HCT116 (cell line): ENCODE results near the gene ZP3.
"Not testable (repeated sequence)": the region's sequence is repeated elsewhere in the genome, so short reads cannot be mapped to it uniquely, and the experiment has no call there.

Experiments
- CEBPB ChIP-seq: IDR thresholded peaks from 2 replicates; pipeline ENCODE4 v1.6.1; 2012; ENCODE audit warnings: low read depth
- EGR1 ChIP-seq: IDR thresholded peaks from 2 replicates; pipeline ENCODE4 v1.6.1; 2012; ENCODE audit warnings: low read depth
- JUND ChIP-seq: IDR thresholded peaks from 2 replicates; pipeline ENCODE4 v1.6.1; 2012
- POLR2A ChIP-seq: IDR thresholded peaks from 2 replicates; pipeline ENCODE4 v1.7.0; 2011; ENCODE audit warnings: borderline replicate concordance; ENCODE audit not compliant: insufficient read depth, insufficient read length; ENCODE audit errors: extremely low read depth
- POLR2AphosphoS5 ChIP-seq: IDR thresholded peaks from 2 replicates; pipeline ENCODE4 v1.6.1; 2011; ENCODE audit warnings: mild to moderate bottlenecking, low read depth, low read length, moderate library complexity
- RAD21 ChIP-seq: IDR thresholded peaks from 2 replicates; pipeline ENCODE4 v1.6.1; 2012; ENCODE audit warnings: low read depth, mild to moderate bottlenecking
- SIN3A ChIP-seq: IDR thresholded peaks from 2 replicates; pipeline ENCODE4 v1.6.1; 2012; ENCODE audit warnings: low read depth
- SRF ChIP-seq: IDR thresholded peaks from 2 replicates; pipeline ENCODE4 v1.6.1; 2012; ENCODE audit warnings: low read depth
- YY1 ChIP-seq: IDR thresholded peaks from 2 replicates; pipeline ENCODE4 v1.6.1; 2011; ENCODE audit warnings: low read length, low read depth, moderate library complexity, mild to moderate bottlenecking; ENCODE audit not compliant: insufficient replicate concordance; ENCODE audit errors: extremely low read depth
- ZNF274 ChIP-seq: fragments of 200-500 bp; sonication (Bioruptor generic); IDR thresholded peaks from 2 replicates; pipeline ENCODE4 v1.6.1; 2014; ENCODE audit warnings: mild to moderate bottlenecking, low read depth, low read length, inconsistent platforms
- TF ChIP-seq, protein P1 (sequence below), 3 experiments: fragments of 200-600 bp in 1 of 3; sonication (generic) in 1 of 3; IDR thresholded peaks in 2 of 3; conservative IDR thresholded peaks in 1 of 3; 2 replicates each; pipeline ENCODE4 v1.5.1; 2012 to 2017; ENCODE audit warnings: low read depth in 2 of 3, low read length in 2 of 3, antibody characterized with exemption in 1 of 3, borderline replicate concordance in 1 of 3, control low read depth in 1 of 3, mild to moderate bottlenecking in 1 of 3, mixed read lengths in 1 of 3, mixed run types in 1 of 3, moderate library complexity in 1 of 3; ENCODE audit not compliant: insufficient read depth in 1 of 3
- TF ChIP-seq, protein P2 (sequence below): IDR thresholded peaks from 2 replicates; pipeline ENCODE4 v1.6.1; 2012
- TF ChIP-seq, protein P3 (sequence below): IDR thresholded peaks from 2 replicates; pipeline ENCODE4 v1.6.1; 2012

DNA sequence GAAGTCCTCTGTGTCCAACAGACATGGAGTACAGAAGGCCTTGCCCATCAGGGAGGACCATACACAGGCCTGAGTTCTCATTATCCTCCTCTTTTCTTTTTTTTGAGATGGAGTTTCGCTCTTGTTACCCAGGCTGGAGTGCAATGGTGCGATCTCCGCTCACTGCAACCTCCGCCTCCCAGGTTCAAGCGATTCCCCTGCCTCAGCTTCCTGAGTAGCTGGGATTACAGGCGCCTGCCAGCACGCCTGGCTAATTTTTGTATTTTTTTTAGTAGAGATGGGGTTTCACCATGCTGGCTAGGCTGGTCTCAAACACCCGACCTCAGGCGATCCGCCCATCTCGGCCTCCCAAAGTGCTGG, 29.2 kb upstream of the ZP3 start:
- TF ChIP-seq JUND, POLR2AphosphoS5, POLR2A, YY1, SRF, RAD21, SIN3A, ZNF274, EGR1, CEBPB: not testable (repeated sequence)
- TF ChIP-seq, protein P1, sequence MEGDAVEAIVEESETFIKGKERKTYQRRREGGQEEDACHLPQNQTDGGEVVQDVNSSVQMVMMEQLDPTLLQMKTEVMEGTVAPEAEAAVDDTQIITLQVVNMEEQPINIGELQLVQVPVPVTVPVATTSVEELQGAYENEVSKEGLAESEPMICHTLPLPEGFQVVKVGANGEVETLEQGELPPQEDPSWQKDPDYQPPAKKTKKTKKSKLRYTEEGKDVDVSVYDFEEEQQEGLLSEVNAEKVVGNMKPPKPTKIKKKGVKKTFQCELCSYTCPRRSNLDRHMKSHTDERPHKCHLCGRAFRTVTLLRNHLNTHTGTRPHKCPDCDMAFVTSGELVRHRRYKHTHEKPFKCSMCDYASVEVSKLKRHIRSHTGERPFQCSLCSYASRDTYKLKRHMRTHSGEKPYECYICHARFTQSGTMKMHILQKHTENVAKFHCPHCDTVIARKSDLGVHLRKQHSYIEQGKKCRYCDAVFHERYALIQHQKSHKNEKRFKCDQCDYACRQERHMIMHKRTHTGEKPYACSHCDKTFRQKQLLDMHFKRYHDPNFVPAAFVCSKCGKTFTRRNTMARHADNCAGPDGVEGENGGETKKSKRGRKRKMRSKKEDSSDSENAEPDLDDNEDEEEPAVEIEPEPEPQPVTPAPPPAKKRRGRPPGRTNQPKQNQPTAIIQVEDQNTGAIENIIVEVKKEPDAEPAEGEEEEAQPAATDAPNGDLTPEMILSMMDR (IDR thresholded peaks at IDR 0.05 in 2 of 3, conservative IDR thresholded peaks at IDR 0.05 in 1 of 3; ENCODE audit: borderline replicate concordance in 1 of 3, insufficient read depth in 1 of 3, low read depth in 2 of 3, low read length in 2 of 3), result not testable (repeated sequence)
- TF ChIP-seq, protein P2, sequence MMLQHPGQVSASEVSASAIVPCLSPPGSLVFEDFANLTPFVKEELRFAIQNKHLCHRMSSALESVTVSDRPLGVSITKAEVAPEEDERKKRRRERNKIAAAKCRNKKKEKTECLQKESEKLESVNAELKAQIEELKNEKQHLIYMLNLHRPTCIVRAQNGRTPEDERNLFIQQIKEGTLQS, result not testable (repeated sequence)
- TF ChIP-seq, protein P3, sequence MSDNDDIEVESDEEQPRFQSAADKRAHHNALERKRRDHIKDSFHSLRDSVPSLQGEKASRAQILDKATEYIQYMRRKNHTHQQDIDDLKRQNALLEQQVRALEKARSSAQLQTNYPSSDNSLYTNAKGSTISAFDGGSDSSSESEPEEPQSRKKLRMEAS, result not testable (repeated sequence)
